Osteoblast (primary cell): ENCODE data around the gene ADRM1. TPM values are rescaled to one million over a fixed set of nuclear protein-coding genes. Genes with fewer than 3 reads are reported as not detected.
A peak's percentile ranks its signal among the peaks of the same experiment; 100 is the strongest.

Experiments
- DNase-seq: peaks from one replicate; pipeline ENCODE4 v3.0.0; 2011; ENCODE audit warnings: low spot score, mixed read lengths; ENCODE audit not compliant: insufficient read length; ENCODE audit errors: missing footprints
- H2AFZ ChIP-seq: 2 replicates; pipeline ENCODE4 v1.6.0; 2011; ENCODE audit warnings: mild to moderate bottlenecking, low read length
- H3K27ac ChIP-seq: 2 replicates; pipeline ENCODE4 v1.5.1; 2011; ENCODE audit warnings: mild to moderate bottlenecking, low read depth, low read length, moderate library complexity
- H3K27me3 ChIP-seq: 2 replicates; pipeline ENCODE4 v1.6.0; 2012; ENCODE audit warnings: mild to moderate bottlenecking, control low read depth, inconsistent platforms, low read length, moderate library complexity; ENCODE audit not compliant: insufficient read depth
- H3K36me3 ChIP-seq: 2 replicates; pipeline ENCODE4 v1.5.1; 2011; ENCODE audit warnings: mild to moderate bottlenecking, low read length, control low read depth, moderate library complexity; ENCODE audit not compliant: insufficient read depth
- H3K4me1 ChIP-seq: 2 replicates; pipeline ENCODE4 v1.5.1; 2011; ENCODE audit warnings: mild to moderate bottlenecking, low read length, control low read depth, moderate library complexity; ENCODE audit not compliant: insufficient read depth
- H3K4me2 ChIP-seq: 2 replicates; pipeline ENCODE4 v1.6.0; 2011; ENCODE audit warnings: mild to moderate bottlenecking, low read length; ENCODE audit not compliant: insufficient read depth
- H3K4me3 ChIP-seq: fragments of 200-600 bp; sonication (generic); 3 replicates; pipeline ENCODE4 v1.5.1; 2012; ENCODE audit warnings: mild to moderate bottlenecking, low read length, inconsistent platforms; ENCODE audit not compliant: insufficient read depth
- H3K79me2 ChIP-seq: 2 replicates; pipeline ENCODE4 v1.6.0; 2012; ENCODE audit warnings: mild to moderate bottlenecking, low read length, control low read depth, inconsistent platforms; ENCODE audit not compliant: insufficient read depth
- H3K9me3 ChIP-seq: 2 replicates; pipeline ENCODE4 v1.5.1; 2011; ENCODE audit warnings: low read depth, low read length, control low read depth
- H4K20me1 ChIP-seq: 2 replicates; pipeline ENCODE4 v1.6.0; 2012; ENCODE audit warnings: mild to moderate bottlenecking, low read length, control low read depth; ENCODE audit not compliant: insufficient read depth
- CTCF ChIP-seq: IDR thresholded peaks from 2 replicates; pipeline ENCODE4 v1.5.1; 2011; ENCODE audit warnings: mild to moderate bottlenecking, low read depth, low read length, moderate library complexity; ENCODE audit errors: extremely low read depth
- total RNA-seq: library from RNA; depleted of rRNA; stranded (reverse); fragments of >200 nt; gene quantifications from 2 replicates; pipeline ENCODE4 v1.2.3, GENCODE V29; 2012

ADRM1 gene
- total RNA-seq, 1 donor: 103 TPM

- H4K20me1 ChIP-seq: no peaks in the 10 kb centered on the region
- no peak overlapping the region for H3K4me2 ChIP-seq
- DNase-seq: peak; percentile 94
- no peaks in the 10 kb centered on the region for H3K27me3 ChIP-seq
- peaks cover 26% of the 10 kb centered on the region for H3K4me1 ChIP-seq
- no peaks in the 10 kb centered on the region for H3K36me3 ChIP-seq
- H3K4me3 ChIP-seq: no peak overlapping the region
- no peaks in the 10 kb centered on the region for H3K9me3 ChIP-seq
- H3K27ac ChIP-seq: no peak overlapping the region
- no peak for TF ChIP-seq CTCF
- H3K79me2 ChIP-seq: no peaks in the 10 kb centered on the region
- no peak overlapping the region for H2AFZ ChIP-seq
Observed at GRCh38 chr20:62352402-62353288, 49.8 kb downstream of the ADRM1 start.

- H3K27me3 ChIP-seq: no peaks in the 10 kb centered on the region
- no peaks in the 10 kb centered on the region for H3K9me3 ChIP-seq
- no peaks in the 10 kb centered on the region for H3K79me2 ChIP-seq
- H3K36me3 ChIP-seq: no peaks in the 10 kb centered on the region
- no peak overlapping the region for H3K4me3 ChIP-seq
- H3K4me2 ChIP-seq: no peak overlapping the region
- no peak overlapping the region for H3K27ac ChIP-seq
- peaks cover 31% of the 10 kb centered on the region for H3K4me1 ChIP-seq
- TF ChIP-seq CTCF: no peak
- H4K20me1 ChIP-seq: no peaks in the 10 kb centered on the region
- DNase-seq: no peak
- no peak overlapping the region for H2AFZ ChIP-seq
Observed at GRCh38 chr20:62353289-62354030, 50.7 kb downstream of the ADRM1 start.

GRCh38 chr20:62354031-62354808 lies 51.4 kb downstream of the ADRM1 start:
- no peak for TF ChIP-seq CTCF
- no peak for DNase-seq
- no peaks in the 10 kb centered on the region for H3K79me2 ChIP-seq
- no peak overlapping the region for H3K4me3 ChIP-seq
- no peaks in the 10 kb centered on the region for H3K27me3 ChIP-seq
- H2AFZ ChIP-seq: no peak overlapping the region
- H3K4me1 ChIP-seq: peaks cover 34% of the 10 kb centered on the region
- no peak overlapping the region for H3K27ac ChIP-seq
- no peaks in the 10 kb centered on the region for H3K9me3 ChIP-seq
- no peaks in the 10 kb centered on the region for H3K36me3 ChIP-seq
- H3K4me2 ChIP-seq: no peak overlapping the region
- H4K20me1 ChIP-seq: no peaks in the 10 kb centered on the region
